Left kidney (tissue), 2 donors: ENCODE results near the gene ASTN2. TPM values are rescaled to one million over a fixed set of nuclear protein-coding genes. Genes with fewer than 3 reads are reported as not detected.

Experiments used
- DNase-seq: peaks from one replicate; pipeline ENCODE4 v3.0.0-alpha.2; 2013
- polyA plus RNA-seq: library from polyadenylated mRNA; unstranded; fragments of 120-200 nt; gene quantifications from one replicate; pipeline ENCODE4 v1.2.1, GENCODE V29; 2013; ENCODE audit not compliant: insufficient read length

The ASTN2 gene
- polyA plus RNA-seq, 1 donor = 17.2 TPM

DNA sequence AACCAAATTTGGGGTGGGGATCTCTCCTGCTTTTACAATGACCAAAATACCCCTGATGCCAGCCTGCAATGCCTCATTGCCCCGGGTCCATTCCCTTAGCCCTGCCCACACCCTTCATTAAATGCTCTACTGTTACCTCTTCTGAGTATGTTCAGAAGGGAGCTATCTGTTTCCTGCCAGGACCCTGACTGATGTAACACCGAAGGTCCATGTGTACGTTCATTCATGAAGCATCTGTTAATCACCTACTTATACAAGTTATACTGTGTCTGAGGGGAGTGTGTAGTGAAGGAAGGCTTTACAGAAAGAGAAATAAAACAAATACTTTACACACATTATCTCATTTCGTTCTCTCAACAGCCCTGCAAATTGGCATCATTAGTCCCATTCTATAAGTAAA lies 51.9 kb downstream of the ASTN2 start:
- no peak for DNase-seq

DNA sequence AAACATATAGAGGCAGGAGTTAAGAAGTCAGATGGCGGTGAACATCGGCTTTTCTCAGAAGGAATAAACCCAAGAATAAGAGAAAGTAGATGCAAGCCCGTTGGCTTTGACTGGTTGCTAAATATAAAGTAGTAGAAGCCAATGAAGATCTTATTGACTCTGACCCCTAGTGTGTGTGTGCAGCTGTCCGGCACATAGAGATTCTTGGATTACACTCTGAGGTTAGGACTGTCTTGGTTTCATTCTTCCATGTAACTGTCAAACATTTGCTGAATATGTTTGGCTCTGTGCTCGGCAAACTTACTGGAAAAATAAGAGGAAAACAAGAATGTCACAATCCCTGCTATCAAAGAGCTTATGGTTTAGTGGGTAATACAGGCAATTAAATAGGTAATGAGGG lies 54.9 kb downstream of the ASTN2 start:
- no peak for DNase-seq

DNA sequence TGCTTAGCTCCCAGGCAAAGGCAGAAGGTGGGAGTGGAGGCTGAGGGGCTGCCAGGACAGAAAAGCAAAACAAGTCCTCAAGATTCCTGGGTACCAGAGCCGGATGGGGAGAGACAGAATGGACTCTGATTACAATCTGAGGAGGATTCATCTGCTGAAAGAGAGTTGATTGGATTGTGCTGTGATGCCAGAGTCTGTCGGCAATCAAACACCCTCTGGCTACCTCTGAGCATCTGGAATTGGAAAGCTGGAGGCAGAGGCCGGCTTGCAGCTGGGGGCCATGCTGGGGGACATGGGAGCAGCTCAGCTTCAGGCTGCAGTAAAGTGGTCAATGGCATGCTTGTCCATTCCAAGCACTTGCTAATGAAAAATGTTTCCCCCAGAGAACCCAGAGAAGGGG lies 59.3 kb downstream of the ASTN2 start:
- no peak for DNase-seq

DNA sequence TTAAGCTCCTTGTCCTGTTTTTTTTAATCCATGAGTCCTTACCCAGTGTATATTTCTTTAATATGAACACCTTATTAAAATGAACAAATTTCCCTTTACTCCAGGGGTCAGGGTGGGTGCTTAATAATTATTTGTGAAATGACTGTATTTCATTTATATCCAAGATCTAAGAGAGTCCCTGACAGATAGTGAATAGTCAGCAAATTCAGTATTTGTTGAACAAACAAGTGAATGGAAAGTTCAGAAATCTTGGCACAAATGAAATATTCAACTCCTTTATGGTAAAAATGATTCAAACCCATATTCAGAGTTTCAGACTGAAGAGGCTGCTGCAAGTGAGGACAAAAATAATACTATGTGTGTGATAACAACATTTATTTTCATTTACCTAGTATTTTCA lies 59.9 kb downstream of the ASTN2 start:
- DNase-seq = no peak

DNA sequence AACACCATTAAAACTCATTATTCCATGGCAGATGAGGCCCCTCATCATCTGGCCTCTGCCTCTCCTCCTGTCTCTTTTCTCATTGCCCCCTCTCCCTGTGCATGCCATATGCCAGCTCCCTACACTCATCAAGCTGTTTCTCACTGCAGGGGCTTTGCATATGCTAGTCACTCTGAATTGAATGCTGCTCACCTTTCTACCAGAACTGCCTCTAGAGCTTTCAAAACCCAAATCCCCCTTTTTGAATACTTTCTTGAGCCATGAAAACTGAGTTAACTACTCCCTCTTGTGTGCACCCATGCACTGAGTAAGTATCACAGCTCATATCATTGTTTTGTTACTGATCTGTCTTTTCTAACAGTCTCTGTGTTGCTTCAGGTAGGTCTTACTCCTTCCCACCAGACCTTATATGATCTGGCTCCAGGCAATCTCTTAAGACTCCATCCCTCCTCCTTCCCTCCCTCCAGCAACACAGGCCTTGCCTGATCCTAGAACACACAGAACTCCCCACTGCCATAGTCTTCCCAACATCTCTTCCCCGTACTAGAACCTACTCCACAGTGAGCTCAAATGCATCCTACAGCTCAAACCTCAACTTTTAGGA lies 60.5 kb downstream of the ASTN2 start:
- DNase-seq = no peak

DNA sequence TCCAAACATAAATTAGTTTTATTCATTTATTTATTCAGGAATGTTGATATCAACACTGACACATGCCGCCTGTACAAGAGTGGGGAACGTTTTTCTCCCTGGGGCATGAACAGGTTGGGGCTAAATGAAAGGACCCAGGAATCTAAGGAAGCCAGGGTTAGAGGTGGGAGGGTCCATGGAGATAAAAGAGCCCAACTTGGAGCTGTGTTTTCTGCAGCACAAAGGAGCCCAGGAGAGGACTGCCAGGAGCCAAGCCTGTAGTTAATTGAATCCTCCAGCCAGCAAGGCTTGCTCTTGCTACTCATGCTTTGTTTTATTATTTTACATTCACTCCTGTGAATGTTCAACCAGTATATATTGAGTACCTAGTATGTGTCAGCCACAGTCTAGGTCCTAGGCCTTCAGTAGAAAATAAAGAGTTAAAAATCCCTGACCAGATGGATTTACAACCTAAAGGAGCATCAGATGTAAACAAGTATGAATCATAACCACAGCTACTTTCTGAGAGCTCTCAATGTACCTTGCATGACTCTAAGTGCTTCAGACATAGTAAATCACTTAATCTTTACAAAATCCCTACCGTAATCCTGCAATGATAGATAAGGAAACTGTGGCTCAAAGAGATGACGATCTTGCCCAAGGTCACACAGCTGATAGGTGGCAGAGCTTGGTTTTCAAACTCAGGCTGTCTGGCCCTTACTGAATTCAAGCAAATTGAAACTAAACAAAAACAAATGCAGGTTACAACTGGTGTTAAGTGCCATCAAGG lies 69.8 kb downstream of the ASTN2 start:
- DNase-seq = no peak

DNA sequence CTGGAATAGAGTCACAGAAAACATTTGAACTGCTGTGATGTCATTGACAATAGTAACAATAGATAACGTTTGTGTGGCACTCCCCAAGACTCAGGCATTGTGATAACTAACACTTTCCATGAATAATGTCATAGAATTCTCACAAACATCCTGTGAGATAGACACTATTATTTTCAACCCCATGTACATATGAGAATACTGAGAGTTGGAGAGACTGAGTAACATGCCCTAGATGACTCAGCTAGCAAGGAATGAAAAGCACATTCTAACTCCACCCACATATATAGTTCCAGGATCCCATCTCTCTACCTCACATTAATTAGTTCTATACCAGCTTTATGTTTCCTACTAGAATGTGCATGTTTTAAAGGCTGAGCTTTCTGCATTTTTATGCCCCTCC lies 71.4 kb downstream of the ASTN2 start:
- no peak for DNase-seq

DNA sequence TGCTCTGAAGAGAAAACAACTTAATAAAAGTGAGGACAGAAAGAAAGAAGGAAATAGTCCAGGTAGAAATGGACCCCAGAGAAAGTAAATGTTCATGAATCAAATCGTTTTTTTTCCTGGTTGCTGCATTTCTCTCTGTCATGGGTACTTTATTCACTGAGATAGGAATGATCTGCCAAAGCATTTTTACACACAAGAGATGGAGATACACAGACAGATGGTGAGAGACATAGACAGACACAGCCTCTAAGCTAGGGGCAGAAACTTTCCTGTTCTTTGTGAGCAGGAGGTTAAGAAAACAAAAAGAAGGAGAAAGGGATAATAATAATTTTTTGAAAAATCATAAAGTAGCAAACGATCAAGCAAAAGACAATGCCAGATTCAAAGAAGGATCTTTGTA lies 73.7 kb downstream of the ASTN2 start:
- DNase-seq = no peak

DNA sequence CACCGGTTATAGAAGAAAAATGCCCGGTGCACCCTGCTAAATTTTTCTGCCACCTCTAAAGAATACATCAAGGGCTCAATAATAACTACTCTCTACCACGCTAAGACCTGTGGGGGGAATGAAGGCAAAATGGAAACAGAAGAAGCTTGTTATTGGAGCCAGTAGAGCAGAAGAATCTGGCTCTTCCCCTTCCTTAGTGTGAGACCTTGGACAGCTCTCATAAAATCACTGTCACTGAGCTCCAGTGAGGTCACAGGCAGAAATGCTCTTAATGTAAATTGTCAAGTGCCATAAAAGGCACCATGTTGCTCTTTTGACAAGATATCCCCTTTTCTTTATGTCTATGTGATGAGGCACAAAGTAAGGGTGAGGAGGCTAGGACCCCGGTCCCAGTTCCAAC lies 74.4 kb downstream of the ASTN2 start:
- no peak for DNase-seq

DNA sequence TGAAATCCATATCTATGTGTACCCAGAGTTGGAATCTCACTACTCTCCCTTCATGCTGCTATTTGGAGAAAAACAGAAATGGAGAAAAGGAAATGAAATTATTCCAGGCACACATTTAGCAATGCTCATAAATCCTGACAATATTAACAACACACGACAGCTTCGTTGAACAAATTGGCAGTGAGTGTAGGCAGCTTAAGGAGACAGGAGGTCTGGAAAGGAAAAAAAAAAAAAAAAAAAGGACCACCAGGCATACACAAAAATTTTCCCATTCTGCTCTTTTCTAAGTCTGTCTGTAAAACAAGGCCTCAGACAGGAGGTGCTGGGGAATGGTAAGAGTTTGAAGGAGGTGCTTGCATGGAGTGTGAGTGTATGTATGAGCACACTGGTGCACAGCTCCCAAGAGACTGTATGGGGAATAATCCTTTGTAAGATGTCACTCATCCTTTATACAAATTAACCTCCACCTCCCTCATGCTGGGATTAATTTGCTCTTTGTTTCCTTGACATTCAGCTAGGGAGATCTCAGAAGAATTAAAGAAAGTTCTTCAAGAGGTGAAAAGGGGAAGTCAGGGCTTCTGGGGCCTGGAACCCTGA lies 78.9 kb downstream of the ASTN2 start:
- DNase-seq = no peak

DNA sequence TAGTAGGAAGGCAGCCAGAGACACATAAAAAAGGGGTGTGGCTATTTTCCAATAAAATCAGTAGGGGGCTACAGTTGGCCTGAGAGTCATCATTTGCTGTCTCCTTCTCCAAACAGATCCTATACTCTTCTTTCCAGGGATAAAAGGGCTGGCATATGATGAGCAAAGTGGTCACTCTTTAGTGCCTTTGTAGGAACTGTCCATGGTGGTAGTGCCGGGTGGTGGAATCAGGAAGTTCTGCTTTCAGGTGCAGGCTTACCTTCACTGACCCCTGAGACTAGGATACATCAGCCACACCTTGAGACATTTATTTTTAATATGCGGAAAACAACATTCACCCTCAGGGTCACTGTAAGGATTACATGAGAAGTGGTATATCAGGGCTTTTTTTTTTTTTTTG lies 80.8 kb downstream of the ASTN2 start:
- peak; percentile 17 for DNase-seq

DNA sequence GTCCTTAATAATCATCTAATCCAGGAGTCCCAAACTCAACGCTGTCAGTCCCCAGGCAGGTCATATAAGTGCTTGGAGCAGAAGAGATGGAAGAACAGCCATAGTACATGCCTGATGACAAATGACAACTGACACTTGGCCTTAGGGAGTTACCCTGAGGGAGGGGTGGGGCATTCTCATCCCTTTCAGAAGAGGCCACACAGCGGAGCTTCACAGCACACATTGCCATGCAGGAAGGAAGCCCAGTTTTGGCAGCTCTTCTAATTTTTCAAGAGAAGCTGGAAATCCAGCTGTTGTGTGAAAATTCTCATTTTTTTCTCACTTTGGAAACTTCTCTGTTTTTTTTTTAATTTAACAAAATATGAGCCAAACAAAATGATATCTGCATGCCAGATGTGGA lies 89.0 kb downstream of the ASTN2 start:
- no peak for DNase-seq

DNA sequence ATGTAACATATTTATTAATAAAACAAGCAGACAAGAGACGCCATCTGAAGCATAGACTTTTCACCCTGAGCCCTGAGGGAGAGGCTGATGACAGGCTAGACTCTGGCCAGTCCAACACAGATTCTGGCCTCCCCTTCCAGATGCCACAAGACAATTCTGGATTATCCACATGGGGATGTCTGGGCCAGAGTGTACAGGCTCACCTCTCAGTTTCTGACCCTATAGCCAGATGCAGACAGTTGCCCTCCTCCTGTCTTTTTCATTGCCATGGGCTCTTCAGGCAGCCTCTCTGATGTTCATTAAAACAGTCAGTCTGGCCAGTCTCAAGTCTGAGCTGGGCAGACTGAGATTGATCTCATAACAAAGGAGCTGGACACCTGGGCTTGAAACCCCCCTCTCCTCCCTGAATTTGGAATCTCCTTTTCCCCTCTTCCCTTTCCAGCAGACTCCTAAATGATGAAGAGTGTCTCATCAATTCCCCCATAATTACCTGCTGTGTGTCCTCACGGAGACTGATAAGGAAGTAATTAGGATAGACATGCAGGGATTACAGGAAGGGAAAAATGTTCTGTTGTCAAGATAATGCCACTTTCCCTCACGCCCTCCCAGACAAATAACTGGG lies 89.6 kb downstream of the ASTN2 start:
- DNase-seq = no peak

DNA sequence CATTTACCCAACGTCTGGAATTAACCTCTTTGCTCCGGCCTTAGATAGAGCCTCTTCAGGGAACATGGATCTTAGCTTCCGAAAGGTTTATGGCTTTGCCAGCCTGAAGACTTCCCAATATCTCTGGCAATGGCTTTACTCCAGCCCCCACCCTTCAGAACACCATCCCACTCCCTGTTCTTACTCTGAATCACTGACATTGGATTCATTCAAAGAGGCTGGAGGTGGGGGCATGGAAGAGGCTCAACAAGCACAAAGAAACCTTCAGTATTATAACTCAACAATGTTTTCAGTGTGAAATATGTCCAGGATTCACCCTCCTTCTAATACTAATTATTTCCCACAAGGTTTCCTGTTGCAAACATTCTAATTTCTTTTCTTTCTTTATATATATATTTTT lies 91.5 kb downstream of the ASTN2 start:
- DNase-seq = no peak

DNA sequence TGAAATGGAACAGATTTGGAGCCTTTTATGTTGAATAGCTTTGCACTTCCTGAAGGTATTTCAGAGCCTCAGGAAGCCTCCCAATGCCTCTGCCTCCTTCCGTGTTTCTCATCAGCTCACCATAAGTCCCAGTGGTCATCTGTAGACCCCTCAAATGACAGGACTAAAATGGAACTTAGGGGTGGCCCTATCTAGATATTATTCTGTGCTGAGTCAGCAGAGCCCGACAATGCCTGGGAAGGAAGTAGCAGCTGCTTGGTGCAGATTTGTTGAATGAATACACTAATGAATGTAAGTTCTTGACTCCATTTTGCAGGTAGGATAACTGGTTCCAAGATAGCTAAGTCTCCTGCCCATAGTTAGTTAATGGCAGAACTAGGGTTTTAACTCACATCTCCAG lies 97.7 kb downstream of the ASTN2 start:
- no peak for DNase-seq

DNA sequence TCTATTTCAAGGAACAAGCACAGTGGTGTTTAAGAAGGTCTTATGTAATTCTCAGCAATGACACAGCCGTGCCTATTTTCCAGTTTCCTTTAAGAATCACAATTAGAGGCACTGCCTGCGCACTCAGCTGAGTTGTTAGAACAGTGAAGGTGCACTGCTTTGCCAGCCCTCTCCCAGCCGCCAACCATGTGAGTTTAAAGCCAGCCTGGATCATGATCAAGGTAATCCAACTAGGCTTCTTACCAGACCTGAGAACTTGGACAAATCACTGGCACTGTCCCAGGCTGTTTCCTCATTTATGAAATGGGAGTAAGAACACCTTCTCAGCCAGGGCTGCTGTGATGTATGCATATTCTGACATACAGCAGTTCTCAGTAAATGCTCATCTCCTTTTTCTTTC lies 99.6 kb downstream of the ASTN2 start:
- DNase-seq = no peak

DNA sequence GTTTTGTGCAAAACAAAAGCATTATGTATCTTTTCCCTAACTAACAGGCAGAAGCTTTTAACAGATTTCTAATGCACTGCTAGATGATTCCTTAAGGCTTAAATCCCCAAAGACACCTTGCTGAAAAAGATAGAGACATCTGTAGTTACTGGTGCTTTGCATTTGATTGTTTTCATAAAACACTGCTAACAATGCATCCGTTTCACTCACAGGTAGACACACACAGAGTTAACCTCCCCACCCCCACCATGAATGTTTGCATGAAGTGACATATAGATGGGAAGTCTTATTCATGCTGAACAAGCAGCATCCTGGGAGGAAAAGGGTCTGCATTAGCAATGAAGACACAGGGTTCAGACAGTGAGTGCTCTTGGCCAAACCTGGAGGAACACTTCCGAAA lies 100.9 kb downstream of the ASTN2 start:
- no peak for DNase-seq

DNA sequence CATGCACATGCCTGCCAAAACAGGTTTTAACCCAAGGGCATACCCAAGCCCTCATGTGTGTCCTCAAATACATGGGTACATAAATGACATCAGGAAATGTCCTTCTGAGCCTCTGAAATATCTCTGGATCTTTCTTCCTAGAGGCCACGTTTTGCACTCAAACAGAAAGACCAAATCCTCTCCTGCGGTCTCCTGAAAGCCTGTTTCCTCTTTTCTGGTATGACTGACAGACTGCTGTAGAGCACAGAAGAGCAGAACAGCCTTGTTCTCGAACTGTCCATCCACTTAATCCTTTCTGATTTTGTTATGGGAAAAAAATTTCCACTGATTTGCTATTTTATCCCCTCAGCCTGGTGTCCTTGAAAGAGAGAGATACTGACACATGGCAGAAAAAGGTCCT lies 107.2 kb downstream of the ASTN2 start:
- DNase-seq = no peak

DNA sequence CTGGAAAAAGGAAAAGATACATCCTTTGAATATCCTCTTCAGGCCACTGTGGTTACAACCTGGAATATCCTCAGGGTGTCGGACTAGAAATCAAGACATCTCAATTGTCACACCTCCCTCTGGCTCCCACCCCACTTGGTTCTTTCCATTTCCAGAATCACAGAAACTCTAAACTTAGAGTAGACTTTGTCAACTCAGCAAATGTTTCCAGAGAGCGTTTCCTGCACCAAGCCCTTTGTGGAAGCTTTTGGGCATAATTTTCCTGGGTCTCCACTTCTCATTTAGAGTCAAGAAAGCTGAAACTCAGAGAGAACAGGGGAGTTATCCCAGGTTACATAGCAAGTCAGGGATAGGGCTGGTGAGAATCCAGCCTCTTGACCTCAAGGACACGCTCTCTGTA lies 108.8 kb downstream of the ASTN2 start:
- no peak for DNase-seq

DNA sequence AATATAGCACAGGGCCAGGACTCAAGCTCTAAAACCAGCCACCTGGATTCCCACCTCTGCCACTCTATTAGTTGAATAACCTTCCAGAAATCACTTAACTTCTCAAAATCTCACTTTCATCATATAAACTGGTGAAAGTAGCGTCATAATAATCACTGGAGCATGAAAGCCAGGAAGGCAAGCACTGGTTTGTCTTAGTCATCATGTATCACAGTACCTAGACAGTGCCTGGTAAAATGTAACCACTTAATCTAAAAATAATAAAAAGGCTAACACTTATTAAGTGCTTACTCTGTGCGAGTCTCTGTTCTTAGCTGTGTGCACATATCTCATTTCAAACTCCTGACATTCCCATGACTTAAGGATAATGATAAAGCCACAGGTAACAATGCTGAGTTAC lies 109.4 kb downstream of the ASTN2 start:
- DNase-seq = no peak

DNA sequence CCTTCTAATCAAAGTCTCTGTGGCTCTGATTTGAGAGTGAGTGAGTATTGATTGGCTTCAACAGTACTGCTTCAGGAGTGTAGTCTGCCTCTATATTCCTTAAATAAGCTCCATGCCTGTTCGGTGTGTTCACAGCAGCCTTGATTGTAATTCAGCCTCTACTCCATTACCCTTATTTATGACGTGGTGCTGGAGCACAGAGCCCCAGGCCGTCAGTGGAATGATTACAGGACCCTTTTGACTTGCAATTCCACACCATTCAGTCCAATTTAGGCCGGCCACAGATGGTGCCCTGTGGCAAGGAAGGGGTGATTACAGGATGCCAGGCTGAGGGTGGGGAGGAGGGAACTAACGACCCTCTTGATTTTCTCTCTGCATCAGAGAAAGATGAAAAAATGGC lies 110.3 kb downstream of the ASTN2 start:
- no peak for DNase-seq

DNA sequence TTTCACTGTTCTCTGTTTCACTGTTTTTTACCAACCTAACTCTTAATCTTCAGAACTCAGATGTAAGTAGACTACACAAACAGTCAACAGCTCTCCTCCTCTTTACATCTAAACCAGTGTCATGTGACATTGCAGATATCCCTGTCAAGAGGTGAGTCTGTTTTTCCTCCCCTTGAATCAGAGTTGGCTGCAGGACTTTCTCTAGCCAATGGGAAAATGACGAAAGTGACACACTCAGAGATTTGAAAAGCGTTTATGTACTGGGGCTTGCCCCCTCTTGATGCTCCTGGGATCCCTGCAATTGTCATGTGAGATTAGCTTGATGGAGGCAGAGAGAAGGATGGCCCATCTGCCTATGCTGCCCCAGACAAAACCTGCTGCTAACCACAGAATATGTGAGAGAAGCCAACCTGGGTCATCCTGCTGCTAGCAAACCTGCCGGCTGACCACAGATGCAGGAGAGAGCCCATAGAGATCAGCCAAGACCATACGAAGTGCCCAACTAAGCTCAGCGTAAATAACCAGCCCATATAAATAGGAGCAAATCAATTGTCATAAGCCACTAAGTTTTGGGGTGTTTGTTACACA lies 111.1 kb downstream of the ASTN2 start:
- DNase-seq = no peak

DNA sequence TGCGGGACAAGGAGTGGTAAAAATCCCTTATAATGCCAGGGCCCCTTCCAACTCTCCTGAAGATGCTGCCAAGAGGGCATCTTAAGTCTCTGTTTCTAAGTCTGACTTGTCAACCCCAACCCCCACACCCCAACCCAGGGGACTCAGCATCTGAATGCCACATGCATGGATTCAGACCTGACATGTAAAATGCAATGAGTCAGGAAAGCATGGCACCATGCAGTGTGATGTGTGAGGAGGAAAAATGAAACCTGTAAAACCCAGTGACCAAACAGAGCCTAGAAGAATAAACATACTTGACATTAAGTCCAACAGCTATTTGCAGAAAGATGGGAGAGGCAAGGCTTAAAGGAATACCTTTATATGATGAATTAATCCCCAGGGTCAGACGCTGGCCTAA lies 112.4 kb downstream of the ASTN2 start:
- DNase-seq = no peak
